H1 (cell line): ENCODE results near the gene OVCH2. TPM values are rescaled to one million over a fixed set of nuclear protein-coding genes. Genes with fewer than 3 reads are reported as not detected.

Experiments used
- SIN3A ChIP-seq, 2 experiments: IDR thresholded peaks in 1 of 2; conservative IDR thresholded peaks in 1 of 2; 2 replicates each; pipeline ENCODE4 v1.6.1; 2011 to 2012; ENCODE audit warnings: low read length in 2 of 2, improper control_type of control experiment in 1 of 2, low read depth in 1 of 2, mild to moderate bottlenecking in 1 of 2
- SRF ChIP-seq: IDR thresholded peaks from 2 replicates; pipeline ENCODE4 v1.6.1; 2011; ENCODE audit warnings: mild to moderate bottlenecking, low read depth, low read length, moderate library complexity
- polyA plus RNA-seq, 7 experiments: library from polyadenylated mRNA; depleted of rRNA in 3 of 7; stranded (reverse) in 5 of 7; unstranded in 2 of 7; fragments of >200 nt in 5 of 7; fragments of 200-250 nt in 2 of 7; gene quantifications; 1 replicate in 5 of 7; 2 replicates in 1 of 7; 4 replicates in 1 of 7; pipeline versions ENCODE4 v1.2.1 to v1.2.3, GENCODE V29; 2011 to 2013; ENCODE audit warnings: missing spikeins in 2 of 7, mixed read lengths in 2 of 7
- total RNA-seq: library from RNA; stranded (reverse); fragmentation: NEBNext Ultra II Directional; extraction: Animal tissue kit (Norgen Biotek cat#: 25700); gene quantifications from 2 replicates; pipeline ENCODE4 v1.2.1, GENCODE V29; 2021

Gene OVCH2
- total and polyA plus RNA-seq, 2 of the 8 experiments (the other 6 are each of a cell fraction or from before 2014, with no cell fraction given) = 0.03 to 1.1 TPM

DNA sequence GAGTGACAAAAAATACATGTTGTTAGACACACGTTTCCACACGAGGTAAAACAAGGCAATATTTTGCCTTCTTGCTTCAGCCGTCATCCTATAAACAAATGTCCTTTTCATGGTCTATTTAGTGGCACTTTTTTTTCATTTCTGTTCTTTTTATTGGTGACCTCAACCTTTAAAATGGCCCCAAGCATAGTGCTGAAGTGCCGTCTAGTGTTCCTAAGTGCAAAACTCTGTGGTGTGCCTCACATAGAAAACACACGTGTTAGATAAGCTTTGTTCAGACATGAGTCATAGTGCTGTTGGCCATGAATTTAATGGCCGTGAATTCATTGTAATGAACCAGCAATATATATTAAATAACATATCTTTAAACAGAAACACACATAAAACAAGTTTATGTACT lies 15.6 kb downstream of the OVCH2 start (continued):
- no peak for TF ChIP-seq SRF
- TF ChIP-seq SIN3A (conservative IDR thresholded peaks at IDR 0.05 in 1 of 2, IDR thresholded peaks at IDR 0.05 in 1 of 2; ENCODE audit: low read depth in 1 of 2, low read length in 2 of 2) = no peak
